IPS-NIHi7 (cell line): ENCODE data around the gene TREH.
"Not testable (repeated sequence)": the region's sequence is repeated elsewhere in the genome, so short reads cannot be mapped to it uniquely, and the experiment has no call there.

Experiments used
- DNase-seq: peaks from one replicate; pipeline ENCODE4 v3.0.0; 2012; ENCODE audit warnings: mixed read lengths; ENCODE audit errors: extremely low spot score

TREH gene

DNA sequence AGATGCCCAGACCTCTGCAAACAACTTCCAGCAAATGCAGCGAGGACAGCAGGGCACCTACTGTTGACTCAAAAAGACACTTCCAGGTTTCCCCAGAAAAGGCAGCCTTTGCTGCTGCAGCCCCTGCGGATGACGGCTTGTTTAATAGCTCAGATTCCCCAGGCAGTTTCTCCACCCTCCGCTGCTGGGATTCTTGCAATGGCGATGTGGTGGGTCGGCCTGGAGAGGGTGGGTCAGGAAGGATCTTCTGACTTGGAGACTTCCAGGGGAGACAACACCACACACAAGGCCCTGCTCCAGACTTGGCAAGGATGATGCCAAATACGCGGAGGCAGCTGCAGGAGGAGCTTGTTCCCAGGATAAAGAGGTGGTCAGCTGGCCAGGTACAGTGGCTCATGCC is 17.9 kb upstream of the TREH start:
- no peak for DNase-seq

GRCh38 chr11:118696673-118697226 is 17.3 kb upstream of the TREH start:
- DNase-seq = no peak

DNA sequence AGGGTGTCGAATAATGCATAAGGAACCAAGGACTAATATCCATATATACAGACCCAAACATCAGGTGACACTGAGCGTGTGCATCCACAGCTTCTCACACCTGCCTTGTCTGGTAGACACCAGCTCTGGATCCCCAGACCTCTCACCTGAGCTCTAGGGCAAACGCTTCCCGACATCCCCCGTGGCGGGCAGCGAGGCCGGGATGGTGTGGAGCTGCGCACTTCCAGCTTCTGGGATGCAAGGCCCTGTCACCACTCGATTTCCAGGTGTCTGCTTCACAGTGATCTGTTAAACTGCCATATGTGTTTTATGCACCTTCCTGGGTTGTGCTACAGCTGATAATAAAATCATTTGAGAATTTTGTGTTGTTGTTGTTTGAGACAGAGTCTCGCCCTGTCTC is 15.3 kb upstream of the TREH start:
- DNase-seq = no peak

DNA sequence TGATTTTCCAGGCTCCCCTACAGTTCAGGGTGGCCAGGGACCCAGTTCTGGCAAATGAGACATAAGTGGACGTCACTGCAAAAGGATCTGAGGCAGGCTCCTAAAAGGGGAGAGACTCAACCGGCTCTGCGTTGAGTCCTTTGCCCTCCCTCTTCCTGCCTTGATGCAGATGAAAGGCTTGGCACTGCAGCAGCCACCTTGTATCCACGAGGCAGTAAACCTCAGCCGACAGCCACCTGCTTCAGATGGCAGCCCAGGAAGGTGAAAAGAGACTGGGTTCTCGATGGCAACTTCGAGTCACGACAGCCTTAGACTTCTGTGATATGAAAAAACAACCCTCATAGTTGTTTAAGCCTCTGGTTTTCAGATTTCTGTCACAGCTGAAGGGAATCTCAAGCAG is 14.7 kb upstream of the TREH start:
- no peak for DNase-seq

GRCh38 chr11:118691926-118692830 is 12.7 kb upstream of the TREH start:
- DNase-seq = no peak

GRCh38 chr11:118690553-118691304 is 11.3 kb upstream of the TREH start:
- no peak for DNase-seq

- DNase-seq = peak; percentile 96
Observed at GRCh38 chr11:118689852-118690552, 10.6 kb upstream of the TREH start.

DNA sequence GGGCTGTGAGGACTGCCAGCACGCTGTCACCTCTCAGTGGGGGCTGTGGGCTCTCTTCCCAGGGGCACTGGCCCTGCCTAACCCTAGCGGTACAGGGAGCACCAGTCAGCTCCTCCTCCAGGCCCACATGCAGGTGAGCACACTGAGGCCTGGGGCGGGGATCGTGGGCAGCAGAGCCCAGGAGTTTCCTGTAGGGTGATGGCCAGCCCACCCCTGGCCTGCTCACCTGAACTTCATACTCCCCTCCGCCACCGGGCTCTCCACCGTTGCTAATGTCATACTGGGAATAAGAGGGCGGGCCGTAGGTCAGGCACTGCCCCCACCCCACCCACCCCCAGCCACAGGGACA is 10.0 kb upstream of the TREH start:
- DNase-seq = no peak

DNA sequence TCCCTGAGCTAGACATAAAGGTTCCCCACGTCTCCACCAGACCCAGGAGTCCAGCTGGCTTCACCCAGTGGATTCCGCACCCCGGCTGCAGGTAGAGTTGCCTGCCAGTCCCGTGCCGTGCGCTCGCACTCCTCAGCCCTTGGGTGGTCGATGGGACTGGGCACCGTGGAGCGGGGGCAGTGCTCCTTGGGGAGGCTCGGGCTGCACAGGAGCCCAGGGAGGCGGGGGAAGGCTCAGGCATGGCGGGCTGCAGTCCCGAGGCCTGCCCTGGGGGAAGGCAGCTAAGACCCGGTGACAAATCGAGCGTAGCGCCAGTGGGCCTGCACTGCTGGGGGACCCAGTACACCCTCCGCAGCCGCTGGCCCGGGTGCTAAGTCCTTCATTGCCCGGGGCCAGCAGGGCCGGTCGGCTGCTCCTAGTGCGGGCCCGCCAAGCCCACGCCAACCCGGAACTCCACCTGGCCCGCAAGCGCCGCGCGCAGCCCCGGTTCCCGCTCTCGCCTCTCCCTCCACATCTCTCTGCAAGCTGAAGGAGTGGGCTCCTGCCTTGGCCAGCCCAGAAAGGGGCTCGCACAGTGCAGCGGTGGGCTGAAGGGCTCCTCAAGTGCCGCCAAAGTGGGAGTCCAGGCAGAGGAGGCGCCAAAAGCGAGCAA is 9.5 kb upstream of the TREH start:
- DNase-seq = no peak

DNA sequence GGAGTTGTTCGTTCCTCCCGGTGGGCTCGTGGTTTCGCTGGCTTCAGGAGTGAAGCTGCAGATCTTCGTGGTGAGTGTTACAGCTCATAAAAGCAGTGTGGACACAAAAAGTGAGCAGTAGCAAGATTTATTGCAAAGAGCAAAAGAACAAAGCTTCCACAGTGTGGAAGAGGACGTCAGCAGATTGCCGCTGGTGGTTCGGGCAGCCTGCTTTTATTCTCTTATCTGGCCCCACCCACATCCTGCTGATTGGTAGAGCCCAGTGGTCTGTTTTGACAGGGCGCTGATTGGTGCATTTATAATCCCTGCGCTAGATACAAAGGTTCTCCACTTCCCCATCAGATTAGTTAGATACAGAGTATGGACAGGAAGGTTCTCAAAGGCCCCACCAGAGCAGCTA is 8.9 kb upstream of the TREH start:
- not testable (repeated sequence) for DNase-seq

GRCh38 chr11:118687906-118688305 is 8.5 kb upstream of the TREH start:
- DNase-seq = no peak

GRCh38 chr11:118684187-118684586 is 4.7 kb upstream of the TREH start:
- DNase-seq = no peak

DNA sequence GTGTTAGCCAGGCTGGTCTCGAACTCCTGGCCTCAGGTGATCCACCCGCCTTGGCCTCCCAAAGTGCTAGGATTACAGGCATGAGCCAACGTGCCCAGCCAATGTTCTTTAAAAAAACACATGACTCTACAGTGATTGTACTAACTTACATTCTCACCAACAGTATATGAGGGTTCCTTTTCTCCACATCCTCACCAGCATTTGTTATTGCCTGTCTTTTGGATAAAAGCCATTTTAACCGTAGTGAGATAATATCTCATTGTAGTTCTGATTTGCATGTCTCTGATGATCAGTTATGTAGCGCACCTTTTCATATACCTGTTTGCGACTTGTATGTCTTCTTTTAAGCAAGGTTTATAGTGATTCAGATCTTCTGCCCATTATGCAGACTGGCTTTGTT is 3.5 kb upstream of the TREH start:
- not testable (repeated sequence) for DNase-seq

- no peak for DNase-seq
Observed at GRCh38 chr11:118682372-118682771, 2.9 kb upstream of the TREH start.

DNA sequence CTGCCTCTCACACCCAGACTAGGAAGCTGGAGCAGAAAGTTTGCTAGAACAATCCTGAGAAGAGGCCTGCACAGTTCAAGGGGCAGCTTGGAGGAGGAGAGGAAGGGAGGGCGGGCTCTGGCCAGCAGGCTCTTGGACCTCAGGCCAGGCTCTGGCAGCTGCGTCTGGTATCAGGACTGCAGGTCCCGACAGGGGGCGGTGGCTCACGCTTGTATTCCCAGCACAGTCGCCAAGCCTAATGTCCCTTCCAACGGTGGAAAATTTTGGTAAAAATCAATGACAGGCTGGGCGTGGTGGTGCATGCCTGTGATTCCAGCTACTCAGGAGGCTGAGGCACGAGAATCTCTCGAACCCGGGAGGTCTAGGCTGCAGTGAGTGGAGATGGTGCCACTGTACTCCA is 542 bp downstream of the TREH start:
- peak; percentile 56 for DNase-seq

DNA sequence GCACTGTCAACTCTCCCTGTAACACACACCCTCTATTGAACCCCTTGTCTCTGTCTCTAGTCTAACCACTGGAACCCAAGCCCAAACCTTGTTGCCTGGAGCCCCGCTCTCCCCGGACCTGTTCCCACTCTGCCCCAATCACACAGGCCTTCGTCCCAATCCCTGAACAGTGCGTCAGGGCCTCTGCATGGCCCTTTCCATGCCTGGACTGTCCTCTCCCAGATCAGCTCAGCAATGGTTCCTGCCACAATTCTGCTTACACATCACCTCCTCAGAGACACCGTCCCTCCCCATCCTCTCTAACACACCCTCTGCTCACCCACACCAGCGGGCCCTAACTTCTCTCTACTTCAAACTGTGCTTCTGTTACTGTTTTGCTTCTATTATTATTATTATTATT is 1.5 kb downstream of the TREH start:
- no peak for DNase-seq

DNA sequence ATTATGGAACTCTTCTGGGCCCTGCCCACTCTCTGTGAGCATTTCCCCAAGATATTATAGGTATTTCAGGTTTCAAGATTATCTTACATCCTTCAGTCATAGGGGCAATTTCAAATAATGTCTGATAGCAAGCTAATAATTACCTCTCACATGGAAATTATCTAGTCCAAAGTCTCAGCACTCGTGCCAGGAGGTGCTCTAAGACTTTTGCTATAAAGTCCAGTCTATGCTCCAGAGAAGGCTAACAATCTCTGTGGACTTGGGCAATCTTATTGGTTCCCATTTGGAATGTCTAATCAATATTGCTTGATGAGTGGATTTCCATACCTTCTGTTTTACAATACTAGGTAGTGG is 5.4 kb downstream of the TREH start:
- DNase-seq = no peak

GRCh38 chr11:118673361-118674081 is 5.9 kb downstream of the TREH start:
- DNase-seq = no peak

DNA sequence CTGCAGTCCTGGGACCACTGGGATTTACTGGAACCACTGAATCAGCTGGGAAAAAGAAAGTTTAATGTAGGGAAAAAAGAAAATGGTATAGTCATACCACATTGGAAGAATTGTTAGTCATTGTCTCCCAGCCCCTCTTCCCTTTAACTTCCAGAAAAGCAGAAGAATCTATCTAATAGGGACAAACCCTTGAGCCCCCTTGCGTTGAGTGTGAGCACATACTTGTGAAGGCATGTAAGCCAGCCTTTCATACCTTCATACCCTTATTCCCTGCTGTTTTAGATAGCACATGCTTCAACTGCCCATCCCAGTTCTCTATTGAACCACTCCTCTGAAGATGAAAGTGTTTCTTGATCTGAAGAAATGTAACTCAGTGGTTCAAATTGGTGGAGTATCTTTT is 6.6 kb downstream of the TREH start:
- DNase-seq = no peak

GRCh38 chr11:118671254-118671653 is 8.2 kb downstream of the TREH start:
- DNase-seq = no peak

GRCh38 chr11:118670063-118670462 is 9.4 kb downstream of the TREH start:
- DNase-seq = no peak
